Measurements from ENCODE around the gene DNAH2. TPM values are rescaled to one million over a fixed set of nuclear protein-coding genes. Genes with fewer than 3 reads are reported as not detected.
A peak's percentile ranks its signal among the peaks of the same experiment; 100 is the strongest.

The DNAH2 gene
- total and polyA plus RNA-seq, 2 donors (not counting 1 experiment from before 2014, with no cell fraction given), result 0.08 to 0.17 TPM

DNA sequence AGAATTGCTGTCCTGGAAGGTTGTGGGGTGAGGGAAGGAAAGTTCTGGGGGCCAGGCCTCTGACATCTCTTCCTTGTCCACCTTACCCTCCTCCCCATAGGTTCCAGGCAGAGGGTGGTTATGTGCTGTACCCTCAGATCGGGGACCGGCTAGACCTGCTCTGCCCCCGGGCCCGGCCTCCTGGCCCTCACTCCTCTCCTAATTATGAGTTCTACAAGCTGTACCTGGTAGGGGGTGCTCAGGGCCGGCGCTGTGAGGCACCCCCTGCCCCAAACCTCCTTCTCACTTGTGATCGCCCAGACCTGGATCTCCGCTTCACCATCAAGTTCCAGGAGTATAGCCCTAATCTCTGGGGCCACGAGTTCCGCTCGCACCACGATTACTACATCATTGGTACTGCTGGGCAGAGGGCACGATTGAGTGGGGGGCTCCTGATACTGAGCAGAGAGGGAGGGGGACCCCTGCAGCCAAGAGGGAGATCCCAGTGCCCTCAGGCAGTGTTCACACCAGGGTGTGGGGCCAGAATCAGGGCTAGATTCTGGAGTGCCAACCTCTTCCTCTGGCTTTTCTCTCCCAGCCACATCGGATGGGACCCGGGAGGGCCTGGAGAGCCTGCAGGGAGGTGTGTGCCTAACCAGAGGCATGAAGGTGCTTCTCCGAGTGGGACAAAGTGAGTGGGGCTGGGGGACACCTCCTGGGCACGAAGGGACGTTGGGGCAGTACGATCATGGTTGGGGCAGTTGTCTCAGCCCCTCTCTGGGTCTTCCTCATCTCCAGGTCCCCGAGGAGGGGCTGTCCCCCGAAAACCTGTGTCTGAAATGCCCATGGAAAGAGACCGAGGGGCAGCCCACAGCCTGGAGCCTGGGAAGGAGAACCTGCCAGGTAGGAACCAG is 9.4 kb upstream of the DNAH2 start:
- Histone ChIP-seq H3K27ac (ENCODE audit: insufficient read depth, low read length) (no peak overlapping the region), H3K9ac (ENCODE audit: insufficient read depth, low read length) (no peak overlapping the region), H2AFZ (ENCODE audit: low read length) (no peak overlapping the region), H3K4me1 (ENCODE audit: control insufficient read depth, extremely low read depth, insufficient read depth, low read length) (peaks cover 4% of the 10 kb centered on the region), H3K36me3 (ENCODE audit: control insufficient read depth, insufficient read depth, low read length) (no peaks in the 10 kb centered on the region), H4K20me1 (ENCODE audit: control insufficient read depth, extremely low read depth, insufficient read depth, low read length) (no peaks in the 10 kb centered on the region), H3K27me3 (ENCODE audit: control insufficient read depth, insufficient read depth, low read length) (peaks cover 38% of the 10 kb centered on the region), H3K4me2 (ENCODE audit: extremely low read depth, insufficient read depth, low read length) (no peak overlapping the region), H3K9me3 (ENCODE audit: control insufficient read depth, insufficient read depth, low read depth, low read length) (no peaks in the 10 kb centered on the region), H3K79me2 (ENCODE audit: control insufficient read depth, insufficient read depth, low read length) (no peaks in the 10 kb centered on the region), H3K4me3 (replicated peaks in 1 of 4; ENCODE audit: control extremely low read depth in 1 of 4, insufficient read depth in 1 of 4, low read depth in 3 of 4, low read length in 4 of 4) (no peak overlapping the region)
- TF ChIP-seq, protein P1, sequence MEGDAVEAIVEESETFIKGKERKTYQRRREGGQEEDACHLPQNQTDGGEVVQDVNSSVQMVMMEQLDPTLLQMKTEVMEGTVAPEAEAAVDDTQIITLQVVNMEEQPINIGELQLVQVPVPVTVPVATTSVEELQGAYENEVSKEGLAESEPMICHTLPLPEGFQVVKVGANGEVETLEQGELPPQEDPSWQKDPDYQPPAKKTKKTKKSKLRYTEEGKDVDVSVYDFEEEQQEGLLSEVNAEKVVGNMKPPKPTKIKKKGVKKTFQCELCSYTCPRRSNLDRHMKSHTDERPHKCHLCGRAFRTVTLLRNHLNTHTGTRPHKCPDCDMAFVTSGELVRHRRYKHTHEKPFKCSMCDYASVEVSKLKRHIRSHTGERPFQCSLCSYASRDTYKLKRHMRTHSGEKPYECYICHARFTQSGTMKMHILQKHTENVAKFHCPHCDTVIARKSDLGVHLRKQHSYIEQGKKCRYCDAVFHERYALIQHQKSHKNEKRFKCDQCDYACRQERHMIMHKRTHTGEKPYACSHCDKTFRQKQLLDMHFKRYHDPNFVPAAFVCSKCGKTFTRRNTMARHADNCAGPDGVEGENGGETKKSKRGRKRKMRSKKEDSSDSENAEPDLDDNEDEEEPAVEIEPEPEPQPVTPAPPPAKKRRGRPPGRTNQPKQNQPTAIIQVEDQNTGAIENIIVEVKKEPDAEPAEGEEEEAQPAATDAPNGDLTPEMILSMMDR (conservative IDR thresholded peaks at IDR 0.05 in 1 of 2, IDR thresholded peaks at IDR 0.05 in 1 of 2; ENCODE audit: low read depth in 1 of 2, low read length in 2 of 2), result no peak
- no peak for TF ChIP-seq EZH2 (IDR thresholded peaks at IDR 0.05; ENCODE audit: low read length, missing control alignments)
- DNase-seq (ENCODE audit: low read depth in 2 of 2), result no peak

DNA sequence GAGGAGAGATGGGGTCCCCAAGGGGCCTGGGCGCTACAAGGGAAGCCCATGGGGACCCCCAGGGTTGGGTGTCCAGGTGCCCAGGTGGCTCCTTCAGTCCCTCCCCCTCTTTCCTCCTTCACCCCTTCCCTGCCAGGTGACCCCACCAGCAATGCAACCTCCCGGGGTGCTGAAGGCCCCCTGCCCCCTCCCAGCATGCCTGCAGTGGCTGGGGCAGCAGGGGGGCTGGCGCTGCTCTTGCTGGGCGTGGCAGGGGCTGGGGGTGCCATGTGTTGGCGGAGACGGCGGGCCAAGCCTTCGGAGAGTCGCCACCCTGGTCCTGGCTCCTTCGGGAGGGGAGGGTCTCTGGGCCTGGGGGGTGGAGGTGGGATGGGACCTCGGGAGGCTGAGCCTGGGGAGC is 8.5 kb upstream of the DNAH2 start:
- DNase-seq (ENCODE audit: low read depth in 2 of 2), result no peak
- Histone ChIP-seq H3K9me3 (ENCODE audit: control insufficient read depth, insufficient read depth, low read depth, low read length) (no peaks in the 10 kb centered on the region), H3K4me1 (ENCODE audit: control insufficient read depth, extremely low read depth, insufficient read depth, low read length) (peaks cover 3% of the 10 kb centered on the region), H3K4me2 (ENCODE audit: extremely low read depth, insufficient read depth, low read length) (no peak overlapping the region), H3K79me2 (ENCODE audit: control insufficient read depth, insufficient read depth, low read length) (no peaks in the 10 kb centered on the region), H3K27ac (ENCODE audit: insufficient read depth, low read length) (no peak overlapping the region), H2AFZ (ENCODE audit: low read length) (no peak overlapping the region), H3K9ac (ENCODE audit: insufficient read depth, low read length) (no peak overlapping the region), H3K27me3 (ENCODE audit: control insufficient read depth, insufficient read depth, low read length) (peaks cover 44% of the 10 kb centered on the region), H3K36me3 (ENCODE audit: control insufficient read depth, insufficient read depth, low read length) (no peaks in the 10 kb centered on the region), H4K20me1 (ENCODE audit: control insufficient read depth, extremely low read depth, insufficient read depth, low read length) (no peaks in the 10 kb centered on the region), H3K4me3 (replicated peaks in 1 of 4; ENCODE audit: control extremely low read depth in 1 of 4, insufficient read depth in 1 of 4, low read depth in 3 of 4, low read length in 4 of 4) (no peak overlapping the region)
- no peak for TF ChIP-seq EZH2 (IDR thresholded peaks at IDR 0.05; ENCODE audit: low read length, missing control alignments)
- TF ChIP-seq, protein P1 (conservative IDR thresholded peaks at IDR 0.05 in 1 of 2, IDR thresholded peaks at IDR 0.05 in 1 of 2; ENCODE audit: low read depth in 1 of 2, low read length in 2 of 2), result no peak

DNA sequence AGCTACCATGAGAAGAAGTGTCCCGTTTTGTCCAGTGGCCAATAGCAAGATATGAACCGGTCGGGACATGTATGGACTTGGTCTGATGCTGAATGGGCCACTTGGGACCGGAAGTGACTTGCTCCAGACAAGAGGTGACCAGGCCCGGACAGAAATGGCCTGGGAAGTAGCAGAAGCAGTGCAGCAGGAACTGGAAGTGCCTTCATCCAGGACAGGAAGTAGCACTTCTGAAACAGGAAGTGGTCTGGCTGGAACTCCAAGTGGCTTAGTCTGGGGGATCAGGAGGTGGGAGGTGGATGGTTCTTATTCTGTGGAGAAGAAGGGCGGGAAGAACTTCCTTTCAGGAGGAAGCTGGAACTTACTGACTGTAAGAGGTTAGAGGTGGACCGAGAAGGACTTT is 7.2 kb upstream of the DNAH2 start:
- Histone ChIP-seq H3K27ac (ENCODE audit: insufficient read depth, low read length) (no peak overlapping the region), H3K4me1 (ENCODE audit: control insufficient read depth, extremely low read depth, insufficient read depth, low read length) (no peaks in the 10 kb centered on the region), H3K27me3 (ENCODE audit: control insufficient read depth, insufficient read depth, low read length) (peaks cover 39% of the 10 kb centered on the region), H3K9ac (ENCODE audit: insufficient read depth, low read length) (no peak overlapping the region), H3K79me2 (ENCODE audit: control insufficient read depth, insufficient read depth, low read length) (no peaks in the 10 kb centered on the region), H4K20me1 (ENCODE audit: control insufficient read depth, extremely low read depth, insufficient read depth, low read length) (no peaks in the 10 kb centered on the region), H3K9me3 (ENCODE audit: control insufficient read depth, insufficient read depth, low read depth, low read length) (no peaks in the 10 kb centered on the region), H3K4me2 (ENCODE audit: extremely low read depth, insufficient read depth, low read length) (no peak overlapping the region), H3K4me3 (replicated peaks in 1 of 4; ENCODE audit: control extremely low read depth in 1 of 4, insufficient read depth in 1 of 4, low read depth in 3 of 4, low read length in 4 of 4) (no peak overlapping the region), H3K36me3 (ENCODE audit: control insufficient read depth, insufficient read depth, low read length) (no peaks in the 10 kb centered on the region), H2AFZ (ENCODE audit: low read length) (peak overlapping the region; percentile 15)
- no peak for TF ChIP-seq EZH2 (IDR thresholded peaks at IDR 0.05; ENCODE audit: low read length, missing control alignments)
- TF ChIP-seq, protein P1 (conservative IDR thresholded peaks at IDR 0.05 in 1 of 2, IDR thresholded peaks at IDR 0.05 in 1 of 2; ENCODE audit: low read depth in 1 of 2, low read length in 2 of 2), result no peak
- no peak for DNase-seq (ENCODE audit: low read depth in 2 of 2)

All from fibroblast of lung (primary cell).